GM21447 (cell line): ENCODE measurements around the gene ELMO3.

ENCODE experiments used
- ATAC-seq: cut with Tn5 transposase; IDR thresholded peaks from one replicate; pipeline ENCODE4 v1.9.1; 2021; ENCODE audit not compliant: unreplicated experiment

The ELMO3 gene

DNA sequence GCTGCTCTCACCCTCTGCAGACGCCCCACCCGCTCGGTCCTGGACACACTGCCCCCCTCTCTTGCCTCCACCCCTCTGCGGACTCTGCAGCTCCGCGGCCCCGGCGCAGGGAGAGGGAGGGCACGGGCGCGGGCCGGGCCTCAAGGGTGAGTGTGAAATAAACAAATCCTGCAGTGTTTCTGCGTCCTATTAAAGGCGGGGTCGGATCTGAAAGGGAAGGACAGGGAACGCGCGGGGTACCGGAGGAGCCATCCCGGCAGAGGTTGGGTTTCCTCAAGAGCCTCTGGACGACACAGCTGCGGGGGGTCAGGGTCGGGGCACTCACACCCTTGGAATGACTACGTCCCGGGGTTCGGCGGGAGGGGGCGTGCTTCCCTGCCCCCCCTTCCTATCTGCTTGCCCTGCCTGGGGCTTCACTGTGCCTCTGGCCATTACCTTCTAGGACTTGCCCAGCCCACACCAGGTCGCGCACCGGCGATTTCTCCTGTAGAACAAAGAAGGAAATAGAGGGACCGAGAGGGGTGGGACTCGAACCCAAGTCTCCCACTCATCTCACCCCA lies 34.9 kb upstream of the ELMO3 start:
- ATAC-seq = no peak

DNA sequence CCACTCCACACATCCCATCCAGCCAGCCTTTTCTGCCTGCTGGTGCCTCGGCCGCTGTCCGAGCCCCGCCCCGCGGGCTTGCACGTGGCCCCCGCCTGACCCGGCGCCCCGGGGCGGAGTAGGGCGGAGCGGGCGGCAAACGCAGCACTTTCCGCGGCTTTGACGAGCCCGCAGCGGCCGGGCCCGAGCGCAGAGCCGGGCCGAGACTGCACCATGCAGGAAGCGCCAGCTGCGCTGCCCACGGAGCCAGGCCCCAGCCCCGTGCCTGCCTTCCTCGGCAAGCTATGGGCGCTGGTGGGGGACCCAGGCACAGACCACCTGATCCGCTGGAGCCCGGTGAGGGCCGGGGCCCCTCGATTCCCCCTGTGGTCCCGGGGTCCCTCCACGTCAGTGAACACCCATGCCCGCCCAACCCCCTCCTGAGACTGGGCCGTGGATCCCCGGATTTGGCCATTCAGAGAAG lies 34.3 kb upstream of the ELMO3 start, which contains the start of gene HSF4:
Gene HSF4, plus strand, starts transcription at position 147 of the 463 bp plus-strand sequence. Its CDS starts 67 bp downstream, at position 214.
- ATAC-seq = no peak

GRCh38 chr16:67165121-67166078 lies 33.5 kb upstream of the ELMO3 start:
- ATAC-seq = no peak

GRCh38 chr16:67166110-67166547 lies 32.8 kb upstream of the ELMO3 start:
- ATAC-seq = no peak

DNA sequence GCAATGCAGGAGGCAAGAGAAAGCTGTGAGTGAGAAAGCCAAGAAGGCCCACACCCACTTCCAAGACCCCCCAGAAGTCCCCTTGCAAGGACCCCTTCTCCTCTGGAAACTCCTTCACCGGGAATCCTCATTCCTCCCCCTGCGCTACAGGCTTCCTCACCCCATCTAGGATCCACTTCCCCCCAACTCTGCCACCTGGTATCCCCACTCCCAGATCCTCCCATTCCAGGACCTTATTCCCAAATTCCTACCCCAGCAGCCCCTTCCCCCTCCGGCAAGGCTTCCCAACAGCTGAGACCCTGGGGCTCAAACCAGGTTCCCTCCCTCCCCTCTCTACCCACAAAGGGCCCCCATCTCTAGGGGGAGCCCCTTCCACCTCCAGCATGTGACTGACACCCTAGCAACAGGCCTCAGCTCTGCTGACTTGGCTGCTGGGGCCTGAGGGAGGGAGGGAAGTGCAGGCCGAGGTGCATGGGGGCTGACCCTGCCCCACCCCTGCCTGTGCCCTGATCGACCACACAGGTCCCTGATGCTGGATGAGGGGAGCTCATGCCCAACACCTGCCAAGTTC lies 32.2 kb upstream of the ELMO3 start:
- no peak for ATAC-seq

- no peak for ATAC-seq
Measured at GRCh38 chr16:67167588-67167987, 31.3 kb upstream of the ELMO3 start.

DNA sequence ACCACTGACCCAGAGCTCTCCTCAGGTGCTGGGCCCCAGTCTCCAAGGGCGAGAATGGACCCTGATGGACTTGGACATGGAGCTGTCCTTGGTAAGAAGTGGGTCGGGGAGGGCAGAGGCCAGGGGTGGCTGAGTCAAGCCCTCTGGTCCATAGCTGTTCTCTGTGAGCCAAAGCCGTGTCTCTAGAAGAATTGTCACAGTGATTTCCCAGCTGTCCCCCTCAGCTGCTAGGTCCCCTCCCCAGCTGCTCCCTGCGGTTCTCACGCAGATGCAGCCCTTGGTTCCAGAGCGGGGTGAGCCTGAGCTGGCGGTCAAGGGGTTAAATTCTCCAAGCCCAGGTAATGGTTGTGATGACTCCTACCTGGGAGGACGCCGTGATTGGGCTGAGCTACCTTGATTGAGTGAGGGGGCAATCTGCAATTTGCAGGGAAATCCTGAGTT lies 29.9 kb upstream of the ELMO3 start:
- ATAC-seq = no peak

DNA sequence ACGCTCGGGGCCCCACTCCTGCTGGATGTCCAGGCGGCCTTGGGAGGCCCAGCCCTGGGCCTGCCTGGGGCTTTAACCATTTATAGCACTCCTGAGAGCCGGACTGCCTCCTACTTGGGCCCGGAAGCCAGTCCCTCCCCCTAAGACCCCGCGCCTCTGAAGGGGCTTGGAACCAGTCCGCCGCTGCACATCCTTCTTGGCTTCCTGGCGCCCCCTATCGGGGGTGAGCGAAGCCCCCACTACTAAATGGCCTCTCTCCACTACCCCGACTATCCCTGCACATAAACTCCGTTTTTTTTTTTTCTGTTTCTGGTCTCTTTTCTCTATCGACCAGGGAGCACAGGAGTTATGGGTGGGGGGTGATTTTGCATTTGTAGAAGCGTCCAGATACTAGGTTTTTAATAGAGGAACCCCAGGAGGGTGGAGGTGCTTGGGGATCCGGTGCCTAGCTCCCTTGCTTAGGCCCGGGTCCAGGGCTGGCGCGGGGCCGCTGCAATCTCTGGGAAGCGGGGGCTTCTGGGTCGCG lies 29.2 kb upstream of the ELMO3 start:
- no peak for ATAC-seq

GRCh38 chr16:67170168-67170948 lies 28.6 kb upstream of the ELMO3 start, which contains the start of gene NOL3:
Gene NOL3, plus strand, starts transcription at chr16:67170538.
- peak; percentile 40 for ATAC-seq

DNA sequence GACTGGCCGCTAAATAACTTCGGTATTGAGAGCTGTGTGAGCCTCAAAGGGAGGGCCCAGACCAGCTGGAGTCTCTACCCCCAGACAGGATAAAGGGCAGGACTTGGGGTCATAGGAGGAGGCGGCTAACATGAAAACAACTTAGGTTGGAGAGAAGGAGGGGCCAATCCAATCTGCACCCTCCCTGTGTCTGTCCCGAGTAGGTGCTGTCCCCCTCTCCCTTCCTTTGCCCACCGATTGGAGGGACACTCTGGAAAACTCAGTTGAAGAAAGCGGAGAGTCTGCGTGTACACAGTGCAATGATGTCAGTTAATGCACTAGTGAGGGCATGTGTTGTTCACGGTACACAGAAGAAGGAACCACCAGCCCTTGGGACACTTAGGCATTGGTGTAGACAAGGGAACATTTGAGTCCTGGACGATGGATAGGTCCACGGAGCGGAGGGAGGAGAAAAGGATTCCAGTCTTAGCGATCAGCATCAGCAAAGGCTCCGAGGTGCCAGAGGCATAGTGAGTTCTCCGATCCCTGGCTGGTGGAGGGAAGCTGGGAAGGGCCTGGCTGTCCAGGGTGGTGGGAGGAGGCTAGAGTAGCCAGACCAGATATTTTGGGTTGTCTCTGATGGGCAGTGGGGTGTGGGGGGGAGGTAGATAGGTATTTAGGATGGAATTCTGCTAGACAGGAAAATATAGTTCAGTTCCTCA lies 27.8 kb upstream of the ELMO3 start:
- ATAC-seq = peak; percentile 3

- no peak for ATAC-seq
Measured at GRCh38 chr16:67173323-67173722, 25.6 kb upstream of the ELMO3 start.

DNA sequence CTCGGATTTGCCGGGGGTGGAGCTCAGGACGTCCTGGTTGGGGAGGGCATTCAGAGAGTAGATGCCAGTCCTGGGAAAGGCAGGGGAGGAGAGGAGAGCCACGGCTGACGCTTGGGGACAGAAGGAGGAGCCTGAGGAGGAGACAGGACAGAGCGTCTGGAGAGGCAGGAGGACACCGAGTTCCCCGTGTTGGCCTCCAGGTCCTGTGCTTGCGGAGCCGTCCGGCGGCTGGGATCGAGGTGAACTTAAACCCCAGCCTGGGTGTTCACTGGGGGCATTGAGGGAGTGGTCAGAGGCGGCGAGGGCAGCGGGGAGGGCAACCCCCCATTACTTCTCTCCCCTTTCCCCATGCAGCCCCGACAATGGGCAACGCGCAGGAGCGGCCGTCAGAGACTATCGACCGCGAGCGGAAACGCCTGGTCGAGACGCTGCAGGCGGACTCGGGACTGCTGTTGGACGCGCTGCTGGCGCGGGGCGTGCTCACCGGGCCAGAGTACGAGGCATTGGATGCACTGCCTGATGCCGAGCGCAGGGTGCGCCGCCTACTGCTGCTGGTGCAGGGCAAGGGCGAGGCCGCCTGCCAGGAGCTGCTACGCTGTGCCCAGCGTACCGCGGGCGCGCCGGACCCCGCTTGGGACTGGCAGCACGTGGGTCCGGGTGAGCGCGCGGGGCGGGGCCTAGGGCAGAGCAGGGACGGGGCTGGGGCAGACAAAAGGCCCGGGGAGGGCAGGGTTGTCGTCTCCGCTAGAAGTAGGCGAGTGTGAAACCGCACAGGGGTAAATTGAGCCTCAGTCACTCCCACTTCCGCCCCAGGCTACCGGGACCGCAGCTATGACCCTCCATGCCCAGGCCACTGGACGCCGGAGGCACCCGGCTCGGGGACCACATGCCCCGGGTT lies 24.9 kb upstream of the ELMO3 start:
- ATAC-seq = peak; percentile 34

GRCh38 chr16:67174706-67175231 lies 24.2 kb upstream of the ELMO3 start:
- no peak for ATAC-seq

DNA sequence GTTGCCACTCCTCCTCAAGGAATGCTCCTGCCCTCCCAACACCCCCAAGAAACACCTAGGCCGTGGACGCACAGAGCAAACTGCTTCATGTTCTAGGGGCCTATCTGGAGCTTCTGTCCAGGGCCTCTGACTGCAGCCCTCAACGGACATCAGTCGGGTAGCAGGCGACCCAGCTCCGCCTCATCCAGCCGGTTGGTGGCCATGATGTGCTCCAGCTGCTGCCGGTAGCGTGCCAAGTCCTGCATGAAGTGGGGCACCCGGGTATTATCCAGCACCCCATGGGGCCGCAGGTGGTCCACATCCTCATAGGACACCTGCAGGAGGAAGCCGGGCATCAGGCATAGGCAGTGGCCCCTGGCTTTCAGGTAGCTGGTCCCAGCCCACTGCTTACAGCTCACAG lies 22.3 kb upstream of the ELMO3 start:
- no peak for ATAC-seq

DNA sequence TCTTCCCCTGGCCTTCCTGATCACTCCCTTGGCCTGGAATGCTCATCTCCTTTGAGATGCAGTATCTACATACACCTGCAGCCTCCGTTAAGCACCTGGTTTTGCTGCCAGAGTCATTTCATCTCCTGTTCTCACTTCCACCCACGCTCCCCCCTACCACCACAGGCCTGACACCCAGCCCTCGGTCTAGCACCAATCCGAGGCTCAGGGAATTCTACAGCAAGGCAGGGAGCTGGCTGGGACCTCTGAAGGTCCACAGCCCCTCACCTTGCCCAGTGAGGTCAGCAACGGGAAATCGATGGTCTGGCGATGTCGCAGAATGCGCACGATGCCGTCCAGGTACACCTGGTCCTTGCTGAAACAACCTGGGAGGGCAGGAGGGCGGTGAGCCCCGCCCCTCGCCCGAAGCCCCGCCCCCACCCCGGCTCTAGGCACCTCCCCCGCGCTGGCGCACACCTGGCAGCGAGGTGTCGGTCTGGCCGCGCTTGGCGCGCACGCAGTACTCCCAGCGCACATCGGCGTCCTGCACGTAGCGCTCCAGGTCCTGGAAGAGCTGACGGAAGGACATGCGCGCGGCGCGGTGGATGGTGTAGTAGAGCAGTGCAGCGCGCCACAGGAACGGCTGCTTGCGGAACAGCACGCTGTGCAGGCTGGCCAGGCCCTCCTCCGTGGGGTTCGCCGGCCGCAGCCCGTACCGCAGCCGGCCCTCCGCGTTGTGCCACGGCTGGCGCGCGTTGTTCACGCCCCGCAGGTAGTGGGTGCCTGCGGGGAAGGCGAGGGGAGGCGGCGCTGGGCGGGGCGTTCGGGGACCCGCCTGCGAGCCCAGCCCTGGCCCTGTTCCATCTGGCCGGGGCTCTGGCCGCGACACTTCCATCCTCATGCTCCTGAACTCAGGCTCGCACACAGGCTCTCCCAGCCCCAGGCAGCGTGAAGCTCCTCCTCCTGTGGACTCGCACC lies 20.9 kb upstream of the ELMO3 start:
- no peak for ATAC-seq

- ATAC-seq = no peak
Measured at GRCh38 chr16:67179421-67180080, 19.4 kb upstream of the ELMO3 start.

DNA sequence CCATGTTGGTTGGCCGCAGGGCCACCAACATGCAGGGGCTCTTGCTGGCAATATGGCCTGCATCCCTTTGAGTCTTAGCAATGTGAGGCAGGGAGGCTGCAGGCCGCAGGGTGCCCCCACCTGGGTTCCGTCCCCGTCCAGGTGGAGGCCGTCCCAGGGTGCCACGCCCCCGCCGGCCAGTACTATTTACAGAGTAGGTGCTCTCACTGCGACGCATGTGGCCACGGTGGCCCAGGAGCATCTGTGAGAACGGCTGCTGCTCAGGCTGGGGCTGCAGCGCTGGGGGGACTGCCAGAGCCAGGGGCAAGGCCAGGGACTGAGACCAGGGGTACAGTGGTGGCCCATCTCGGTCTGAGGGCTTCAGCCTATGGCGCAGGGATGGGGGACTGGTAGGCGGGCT lies 18.8 kb upstream of the ELMO3 start:
- ATAC-seq = no peak
